ENCODE measurements around the gene ITPA. TPM values are rescaled to one million over a fixed set of nuclear protein-coding genes. Genes with fewer than 3 reads are reported as not detected.

The ITPA gene
- total and polyA plus RNA-seq, 2 donors (not counting 1 experiment from before 2014, with no cell fraction given): 55.5 to 65.6 TPM

- H2AFZ ChIP-seq (ENCODE audit: insufficient read depth, low read depth, low read length, poor library complexity, severe bottlenecking): no peak overlapping the region
- H3K27me3 Mint-ChIP-seq: peaks cover 19% of the 10 kb centered on the region
- H3K4me2 ChIP-seq (replicated peaks; ENCODE audit: low read depth, low read length, poor library complexity, severe bottlenecking): peak overlapping the region; percentile 38
- H3K9ac ChIP-seq (ENCODE audit: low read length): no peak overlapping the region
- WGBS (ENCODE audit: insufficient coverage): 82% methylated on average over 31 of the region's 32 CpGs
- no peak overlapping the region for H3K4me3 ChIP-seq (ENCODE audit: control extremely low read depth in 1 of 5, extremely low read depth in 1 of 5, insufficient read depth in 1 of 5, low read depth in 2 of 5, low read length in 4 of 5)
- no peaks in the 10 kb centered on the region for H3K36me3 ChIP-seq (replicated peaks in 1 of 2; ENCODE audit: control extremely low read depth in 1 of 2, control insufficient read depth in 1 of 2, extremely low read depth in 1 of 2, insufficient read depth in 2 of 2, low read length in 1 of 2)
- H3K27me3 ChIP-seq (replicated peaks in 1 of 4; ENCODE audit: control extremely low read depth in 1 of 4, control insufficient read depth in 3 of 4, insufficient read depth in 4 of 4, low read length in 3 of 4): peaks cover 0 to 47% (median 18%) of the 10 kb centered on the region in 4 experiments
- H3K27ac ChIP-seq (ENCODE audit: low read length in 2 of 2): no peak overlapping the region
- H3K79me2 ChIP-seq (ENCODE audit: control insufficient read depth, insufficient read depth, low read length): peaks cover 16% of the 10 kb centered on the region
- peaks cover 5% of the 10 kb centered on the region for H4K20me1 ChIP-seq (ENCODE audit: control insufficient read depth, insufficient read depth, low read length, poor library complexity, severe bottlenecking)
- ATAC-seq (ENCODE audit: low read depth) (no peak), DNase-seq (peak; percentile 30)
- peaks cover 10% of the 10 kb centered on the region for H3K4me1 Mint-ChIP-seq
- intact Hi-C loops (cut with micrococcal nuclease): no loop called here
- POLR2A ChIA-PET: no interaction called here
- no peaks in the 10 kb centered on the region for H3K9me3 Mint-ChIP-seq (ENCODE audit: insufficient read depth)
- CTCF ChIA-PET: no interaction called here
- no peak for TF ChIP-seq EZH2 (IDR thresholded peaks at IDR 0.05; ENCODE audit: borderline replicate concordance, insufficient read depth, low read depth, low read length, poor library complexity, severe bottlenecking)
- no peak for TF ChIP-seq CTCF (IDR thresholded peaks at IDR 0.05)
- H3K27ac Mint-ChIP-seq: no peak overlapping the region
- H3K4me3 Mint-ChIP-seq: no peak overlapping the region
- H3K4me1 ChIP-seq (ENCODE audit: control insufficient read depth in 2 of 2, insufficient read depth in 2 of 2, low read length in 2 of 2): peaks cover 15 to 17% of the 10 kb centered on the region in 2 donors
- H3K9me3 ChIP-seq (ENCODE audit: control extremely low read depth in 1 of 3, control insufficient read depth in 2 of 3, insufficient read depth in 1 of 3, low read length in 2 of 3): peaks cover 0 to 4% (median 0%) of the 10 kb centered on the region in 3 donors
Measured at GRCh38 chr20:3164043-3164762, 45.1 kb upstream of the ITPA start.

GRCh38 chr20:3164763-3165410 lies 44.4 kb upstream of the ITPA start:
- 84% methylated on average over 36 of the region's 41 CpGs for WGBS (ENCODE audit: insufficient coverage)
- no peak overlapping the region for H3K27ac ChIP-seq (ENCODE audit: low read length in 2 of 2)
- peaks cover 24% of the 10 kb centered on the region for H3K27me3 Mint-ChIP-seq
- H3K4me1 ChIP-seq (ENCODE audit: control insufficient read depth in 2 of 2, insufficient read depth in 2 of 2, low read length in 2 of 2): peaks cover 15 to 16% of the 10 kb centered on the region in 2 donors
- H3K9me3 ChIP-seq (ENCODE audit: control extremely low read depth in 1 of 3, control insufficient read depth in 2 of 3, insufficient read depth in 1 of 3, low read length in 2 of 3): peaks cover 0 to 4% (median 0%) of the 10 kb centered on the region in 3 donors
- ATAC-seq (ENCODE audit: low read depth): no peak
- no peaks in the 10 kb centered on the region for H3K36me3 ChIP-seq (replicated peaks in 1 of 2; ENCODE audit: control extremely low read depth in 1 of 2, control insufficient read depth in 1 of 2, extremely low read depth in 1 of 2, insufficient read depth in 2 of 2, low read length in 1 of 2)
- CTCF ChIA-PET: no interaction called here
- TF ChIP-seq CTCF (IDR thresholded peaks at IDR 0.05): no peak
- TF ChIP-seq EZH2 (IDR thresholded peaks at IDR 0.05; ENCODE audit: borderline replicate concordance, insufficient read depth, low read depth, low read length, poor library complexity, severe bottlenecking): no peak
- intact Hi-C loops (cut with micrococcal nuclease): no loop called here
- H3K9me3 Mint-ChIP-seq (ENCODE audit: insufficient read depth): no peaks in the 10 kb centered on the region
- H3K4me3 Mint-ChIP-seq: no peak overlapping the region
- H3K27ac Mint-ChIP-seq: no peak overlapping the region
- peak overlapping the region; percentile 38 for H3K4me2 ChIP-seq (replicated peaks; ENCODE audit: low read depth, low read length, poor library complexity, severe bottlenecking)
- H3K9ac ChIP-seq (ENCODE audit: low read length): no peak overlapping the region
- no peak overlapping the region for H2AFZ ChIP-seq (ENCODE audit: insufficient read depth, low read depth, low read length, poor library complexity, severe bottlenecking)
- DNase-seq: peak; percentile 40
- no peaks in the 10 kb centered on the region for H4K20me1 ChIP-seq (ENCODE audit: control insufficient read depth, insufficient read depth, low read length, poor library complexity, severe bottlenecking)
- peaks cover 5% of the 10 kb centered on the region for H3K4me1 Mint-ChIP-seq
- peaks cover 0 to 50% (median 18%) of the 10 kb centered on the region in 4 experiments for H3K27me3 ChIP-seq (replicated peaks in 1 of 4; ENCODE audit: control extremely low read depth in 1 of 4, control insufficient read depth in 3 of 4, insufficient read depth in 4 of 4, low read length in 3 of 4)
- H3K79me2 ChIP-seq (ENCODE audit: control insufficient read depth, insufficient read depth, low read length): peaks cover 9% of the 10 kb centered on the region
- POLR2A ChIA-PET: no interaction called here
- no peak overlapping the region for H3K4me3 ChIP-seq (ENCODE audit: control extremely low read depth in 1 of 5, extremely low read depth in 1 of 5, insufficient read depth in 1 of 5, low read depth in 2 of 5, low read length in 4 of 5)

All from B cell (primary cell).